Dermis blood vessel endothelial cell (primary cell): ENCODE measurements around the gene GPR35. TPM values are rescaled to one million over a fixed set of nuclear protein-coding genes. Genes with fewer than 3 reads are reported as not detected.

Experiments
- DNase-seq: peaks from one replicate; pipeline ENCODE4 v3.0.0; 2010
- total RNA-seq: library from RNA; depleted of rRNA; stranded (reverse); fragments of >200 nt; gene quantifications from 2 replicates; pipeline ENCODE4 v1.2.3, GENCODE V29; 2014

GPR35 gene
- total RNA-seq, 1 donor from 2014 or later = 0.85 TPM

DNA sequence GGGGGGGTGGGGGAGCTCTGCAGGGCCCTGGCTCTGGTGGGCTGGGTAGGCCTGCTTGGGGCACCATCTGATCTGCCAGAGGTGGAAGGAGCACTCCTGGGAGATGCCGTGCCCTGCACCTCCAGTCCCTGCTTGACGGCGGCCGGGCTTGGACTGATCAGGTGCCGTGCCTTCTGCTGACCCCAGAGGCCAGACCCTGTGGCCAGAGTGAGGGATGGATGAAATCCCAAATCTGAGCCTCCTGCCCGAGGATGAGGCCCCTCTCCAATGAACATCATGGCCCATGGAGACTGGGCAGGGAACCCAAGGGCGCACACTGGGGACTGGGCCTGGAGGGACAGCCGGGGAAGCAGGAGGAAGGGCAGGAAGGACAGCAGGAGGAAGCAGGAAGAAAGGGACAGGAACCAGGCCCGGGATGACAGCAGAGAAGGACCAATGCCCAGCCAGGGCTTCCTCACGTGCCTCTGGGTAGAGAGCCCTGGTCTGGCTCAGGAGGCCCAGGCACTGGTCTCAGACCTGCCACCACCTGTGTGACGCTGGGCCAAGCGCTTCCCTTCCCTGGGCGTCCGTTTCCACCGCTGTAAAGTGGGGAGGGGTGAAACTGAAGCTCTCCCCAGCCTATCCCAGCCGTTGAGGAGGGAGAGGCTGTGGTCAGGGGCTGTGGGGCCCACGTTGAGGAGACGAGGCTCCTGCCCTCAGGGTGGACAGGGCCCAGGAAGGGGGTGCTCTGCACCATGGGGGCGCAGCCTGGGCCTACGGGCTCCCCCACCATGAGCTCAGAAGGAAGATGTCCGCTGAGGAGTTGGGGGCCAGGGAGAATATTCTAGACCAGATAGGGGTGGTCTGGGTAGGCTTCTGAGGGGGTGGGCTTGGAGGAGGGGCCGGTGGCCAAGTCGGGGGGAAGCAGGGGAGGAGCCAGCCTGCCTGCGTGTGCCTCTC, 1.0 kb upstream of the GPR35 start:
- DNase-seq = no peak

DNA sequence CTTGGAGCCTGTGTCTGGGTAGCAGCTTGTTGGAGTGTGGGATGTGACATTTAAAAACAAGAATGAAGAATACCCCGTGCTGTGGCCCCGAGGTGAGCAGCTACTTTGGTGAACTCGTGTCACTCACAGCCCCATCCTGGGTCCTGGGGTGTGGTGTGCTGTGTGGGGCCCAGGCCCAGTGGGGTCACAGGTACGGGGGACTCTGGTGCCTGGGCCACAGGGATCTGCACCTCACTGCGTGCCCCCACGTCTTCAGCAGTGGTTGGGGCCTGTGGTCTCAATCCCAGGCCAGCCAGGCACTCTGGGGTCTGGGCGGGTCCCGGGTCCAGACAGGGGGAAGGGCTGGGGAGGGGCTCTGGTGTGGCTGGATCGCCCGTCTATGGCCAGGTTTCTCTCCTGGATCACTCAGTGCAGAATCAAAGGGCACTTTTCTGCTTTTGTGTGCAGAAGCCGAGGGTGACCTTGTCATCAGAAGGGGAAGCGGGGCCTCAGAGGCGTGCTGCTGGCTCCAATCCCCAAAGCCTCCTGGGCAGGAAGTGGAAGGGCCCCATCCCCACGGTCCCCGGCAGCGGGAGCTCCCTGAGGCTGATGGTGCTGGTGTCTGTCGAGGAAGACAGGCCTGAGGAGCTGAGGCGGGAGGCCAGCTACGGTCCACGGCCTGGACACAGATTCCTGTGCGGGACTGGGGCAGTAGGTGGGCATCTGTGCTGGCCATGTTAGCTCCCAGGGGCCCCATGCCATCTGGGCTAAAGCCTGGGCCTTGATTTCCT, 1.4 kb downstream of the GPR35 start:
- no peak for DNase-seq

DNA sequence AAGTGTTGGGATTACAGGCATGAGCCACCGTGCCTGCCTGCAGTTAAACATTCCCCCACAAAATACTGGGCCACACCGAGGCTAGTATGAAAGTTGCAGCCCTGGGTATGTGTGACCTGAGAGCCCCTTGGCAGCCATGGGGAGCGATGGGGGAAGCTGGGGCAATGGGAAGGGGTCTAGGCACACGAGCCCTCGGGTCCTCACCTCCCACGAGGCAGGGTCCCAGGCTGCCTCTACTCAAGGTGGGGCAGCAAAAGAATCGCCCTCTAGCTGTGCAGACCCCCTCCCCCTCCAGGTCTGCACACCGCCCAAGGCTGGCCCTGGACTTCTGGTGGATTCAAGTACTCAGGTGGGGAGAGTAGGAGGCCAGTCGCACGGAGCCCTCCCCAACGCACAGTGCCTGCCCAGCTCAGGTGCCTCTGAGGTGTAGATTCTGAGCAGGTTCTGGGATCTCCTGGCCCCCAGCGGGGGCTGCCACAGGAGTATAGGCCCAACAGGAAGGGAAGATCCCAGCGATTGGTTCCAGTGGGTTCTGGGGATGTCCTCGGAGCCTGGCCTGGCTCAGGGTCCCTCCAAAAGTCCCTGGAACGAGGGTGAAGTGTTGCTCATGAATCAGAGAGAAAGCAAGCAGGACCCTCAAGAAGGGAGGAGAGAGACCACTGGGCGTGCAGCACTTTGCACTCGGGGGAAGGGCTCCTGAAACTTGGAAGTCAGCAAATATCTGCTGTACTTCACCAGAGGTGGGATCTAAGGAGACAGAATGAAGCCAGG, 2.6 kb downstream of the GPR35 start:
- no peak for DNase-seq

DNA sequence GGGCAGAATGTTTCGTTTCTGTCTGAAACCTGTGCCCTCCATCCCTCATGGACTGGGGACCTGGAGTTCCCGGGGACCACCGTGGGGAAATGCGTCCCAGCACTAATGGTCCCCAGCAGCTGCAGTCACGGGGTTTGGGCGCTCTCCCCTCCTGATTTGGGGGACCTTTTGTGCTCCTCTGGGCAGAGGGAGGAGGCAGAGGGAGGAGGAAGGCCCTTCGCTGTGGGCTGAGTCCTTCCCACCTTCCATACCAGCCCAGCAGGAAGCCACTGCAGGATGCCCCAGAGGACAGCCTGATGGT, 3.2 kb downstream of the GPR35 start:
- no peak for DNase-seq

DNA sequence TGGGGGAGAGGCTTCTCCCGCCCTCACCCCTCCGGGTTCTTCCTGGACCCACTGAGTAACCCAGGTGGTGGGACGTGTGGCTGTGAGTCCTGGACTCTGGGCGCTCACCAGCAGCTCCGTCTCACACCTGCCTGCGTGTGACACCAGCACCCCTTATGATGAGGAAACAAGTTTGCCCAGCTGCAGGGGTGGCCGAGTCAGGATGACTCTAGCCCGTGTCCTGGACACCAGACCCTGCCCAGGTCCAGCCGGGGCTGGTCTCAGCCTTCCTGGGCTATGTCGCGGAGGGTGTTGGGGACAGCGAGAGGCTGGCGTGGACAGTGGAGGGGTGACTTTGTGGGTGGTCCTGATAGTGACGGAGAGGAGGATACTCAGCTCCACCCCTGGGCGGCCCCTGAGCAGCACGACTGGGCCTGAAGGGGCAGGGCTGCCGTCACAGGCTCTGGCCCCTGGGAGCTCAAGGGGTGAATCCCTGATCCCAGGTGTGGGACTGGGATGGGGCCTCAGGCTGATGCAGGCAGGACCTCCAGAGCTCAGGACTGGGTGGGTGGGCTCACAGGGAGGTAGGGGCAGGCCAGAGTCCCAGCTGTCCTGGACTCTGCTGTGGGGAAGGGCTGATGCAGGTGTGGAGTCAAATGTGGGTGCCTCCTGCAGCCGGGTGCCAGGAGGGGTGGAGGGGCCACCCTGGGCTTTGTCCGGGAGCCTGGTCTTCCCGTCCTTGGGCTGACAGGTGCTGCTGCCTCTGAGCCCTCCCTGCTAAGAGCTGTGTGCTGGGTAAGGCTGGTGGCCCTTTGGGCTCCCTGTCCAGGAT, 3.7 kb downstream of the GPR35 start:
- DNase-seq = no peak

DNA sequence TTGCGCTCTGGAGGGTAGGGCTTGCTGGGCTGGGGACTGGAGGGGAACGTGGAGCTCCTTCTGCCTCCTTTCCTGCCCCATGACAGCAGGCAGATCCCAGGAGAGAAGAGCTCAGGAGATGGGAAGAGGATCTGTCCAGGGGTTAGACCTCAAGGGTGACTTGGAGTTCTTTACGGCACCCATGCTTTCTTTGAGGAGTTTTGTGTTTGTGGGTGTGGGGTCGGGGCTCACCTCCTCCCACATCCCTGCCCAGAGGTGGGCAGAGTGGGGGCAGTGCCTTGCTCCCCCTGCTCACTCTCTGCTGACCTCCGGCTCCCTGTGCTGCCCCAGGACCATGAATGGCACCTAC, 4.3 kb downstream of the GPR35 start:
- DNase-seq = no peak

DNA sequence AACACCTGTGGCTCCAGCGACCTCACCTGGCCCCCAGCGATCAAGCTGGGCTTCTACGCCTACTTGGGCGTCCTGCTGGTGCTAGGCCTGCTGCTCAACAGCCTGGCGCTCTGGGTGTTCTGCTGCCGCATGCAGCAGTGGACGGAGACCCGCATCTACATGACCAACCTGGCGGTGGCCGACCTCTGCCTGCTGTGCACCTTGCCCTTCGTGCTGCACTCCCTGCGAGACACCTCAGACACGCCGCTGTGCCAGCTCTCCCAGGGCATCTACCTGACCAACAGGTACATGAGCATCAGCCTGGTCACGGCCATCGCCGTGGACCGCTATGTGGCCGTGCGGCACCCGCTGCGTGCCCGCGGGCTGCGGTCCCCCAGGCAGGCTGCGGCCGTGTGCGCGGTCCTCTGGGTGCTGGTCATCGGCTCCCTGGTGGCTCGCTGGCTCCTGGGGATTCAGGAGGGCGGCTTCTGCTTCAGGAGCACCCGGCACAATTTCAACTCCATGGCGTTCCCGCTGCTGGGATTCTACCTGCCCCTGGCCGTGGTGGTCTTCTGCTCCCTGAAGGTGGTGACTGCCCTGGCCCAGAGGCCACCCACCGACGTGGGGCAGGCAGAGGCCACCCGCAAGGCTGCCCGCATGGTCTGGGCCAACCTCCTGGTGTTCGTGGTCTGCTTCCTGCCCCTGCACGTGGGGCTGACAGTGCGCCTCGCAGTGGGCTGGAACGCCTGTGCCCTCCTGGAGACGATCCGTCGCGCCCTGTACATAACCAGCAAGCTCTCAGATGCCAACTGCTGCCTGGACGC, 4.9 kb downstream of the GPR35 start:
- DNase-seq = no peak

DNA sequence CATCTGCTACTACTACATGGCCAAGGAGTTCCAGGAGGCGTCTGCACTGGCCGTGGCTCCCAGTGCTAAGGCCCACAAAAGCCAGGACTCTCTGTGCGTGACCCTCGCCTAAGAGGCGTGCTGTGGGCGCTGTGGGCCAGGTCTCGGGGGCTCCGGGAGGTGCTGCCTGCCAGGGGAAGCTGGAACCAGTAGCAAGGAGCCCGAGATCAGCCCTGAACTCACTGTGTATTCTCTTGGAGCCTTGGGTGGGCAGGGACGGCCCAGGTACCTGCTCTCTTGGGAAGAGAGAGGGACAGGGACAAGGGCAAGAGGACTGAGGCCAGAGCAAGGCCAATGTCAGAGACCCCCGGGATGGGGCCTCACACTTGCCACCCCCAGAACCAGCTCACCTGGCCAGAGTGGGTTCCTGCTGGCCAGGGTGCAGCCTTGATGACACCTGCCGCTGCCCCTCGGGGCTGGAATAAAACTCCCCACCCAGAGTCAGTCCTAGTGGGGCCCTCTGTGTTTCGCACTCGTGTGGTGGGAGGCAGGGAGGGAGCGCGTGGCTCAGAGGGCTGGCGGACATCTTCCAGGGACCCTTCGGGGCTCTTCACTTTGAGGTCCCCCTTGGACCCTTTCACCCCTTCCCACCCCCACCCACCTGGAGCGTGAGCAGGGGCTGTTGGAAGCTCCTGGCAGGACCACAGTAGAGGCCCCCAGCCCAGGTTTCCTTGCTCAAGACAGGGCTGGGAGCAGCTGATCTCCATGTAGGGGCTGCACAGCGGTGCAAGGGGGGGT, 5.7 kb downstream of the GPR35 start:
- DNase-seq = no peak

DNA sequence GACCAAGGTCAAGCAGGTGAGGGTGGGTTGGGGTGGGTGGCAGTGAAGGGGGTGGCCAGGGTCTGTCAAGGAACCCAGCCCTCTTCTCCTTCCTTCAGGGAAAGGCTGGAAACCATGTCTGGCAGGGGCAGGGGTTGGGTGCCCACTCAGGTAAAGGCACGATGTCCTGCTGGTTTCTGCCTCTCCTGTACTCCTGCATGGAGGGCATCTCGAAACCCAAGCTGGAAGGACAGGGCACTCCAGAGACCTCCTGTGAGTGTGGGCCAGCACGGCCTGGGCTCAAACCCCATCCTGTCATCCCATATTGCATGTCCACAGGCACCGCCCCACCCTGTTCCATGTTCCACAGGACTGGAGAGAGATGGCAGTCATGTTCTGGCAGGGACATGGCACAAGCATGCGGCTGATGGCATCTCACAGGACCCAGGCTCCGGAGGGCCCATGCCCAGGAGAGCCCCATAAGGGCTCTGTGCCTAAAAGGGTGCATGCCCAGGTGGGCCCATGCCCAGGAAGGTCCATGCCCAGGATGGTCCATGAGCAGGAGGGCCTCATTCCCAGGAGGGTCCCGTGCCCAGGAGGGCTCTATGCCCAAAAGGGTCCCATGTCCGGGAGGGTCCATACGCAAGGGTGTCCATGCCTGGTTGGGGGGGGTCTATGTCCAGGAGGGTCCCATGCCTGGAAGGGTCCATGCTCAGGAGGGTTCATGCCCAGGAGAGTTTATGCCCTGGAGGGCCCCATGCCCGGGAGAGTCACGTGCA, 6.4 kb downstream of the GPR35 start:
- no peak for DNase-seq

DNA sequence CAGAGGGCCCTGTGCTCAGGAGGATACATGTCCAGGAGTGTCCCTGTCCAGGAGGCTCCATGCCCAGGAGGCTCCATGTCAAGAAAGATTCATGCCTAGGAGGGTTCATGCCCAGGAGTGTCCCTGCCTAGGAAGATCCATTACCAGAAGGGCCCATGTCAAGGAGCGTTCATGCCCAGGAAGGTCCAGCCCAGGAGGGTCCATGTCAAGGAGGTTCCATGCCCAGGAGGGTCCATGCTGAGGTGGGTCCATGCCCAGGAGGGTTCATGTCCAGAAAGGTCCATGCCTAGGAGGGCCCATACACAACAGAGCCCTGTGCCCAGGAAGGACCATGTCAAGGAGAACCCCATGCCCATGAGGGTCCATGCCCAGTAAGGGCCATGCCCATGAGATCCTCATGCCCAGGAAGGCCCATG, 7.0 kb downstream of the GPR35 start:
- no peak for DNase-seq

DNA sequence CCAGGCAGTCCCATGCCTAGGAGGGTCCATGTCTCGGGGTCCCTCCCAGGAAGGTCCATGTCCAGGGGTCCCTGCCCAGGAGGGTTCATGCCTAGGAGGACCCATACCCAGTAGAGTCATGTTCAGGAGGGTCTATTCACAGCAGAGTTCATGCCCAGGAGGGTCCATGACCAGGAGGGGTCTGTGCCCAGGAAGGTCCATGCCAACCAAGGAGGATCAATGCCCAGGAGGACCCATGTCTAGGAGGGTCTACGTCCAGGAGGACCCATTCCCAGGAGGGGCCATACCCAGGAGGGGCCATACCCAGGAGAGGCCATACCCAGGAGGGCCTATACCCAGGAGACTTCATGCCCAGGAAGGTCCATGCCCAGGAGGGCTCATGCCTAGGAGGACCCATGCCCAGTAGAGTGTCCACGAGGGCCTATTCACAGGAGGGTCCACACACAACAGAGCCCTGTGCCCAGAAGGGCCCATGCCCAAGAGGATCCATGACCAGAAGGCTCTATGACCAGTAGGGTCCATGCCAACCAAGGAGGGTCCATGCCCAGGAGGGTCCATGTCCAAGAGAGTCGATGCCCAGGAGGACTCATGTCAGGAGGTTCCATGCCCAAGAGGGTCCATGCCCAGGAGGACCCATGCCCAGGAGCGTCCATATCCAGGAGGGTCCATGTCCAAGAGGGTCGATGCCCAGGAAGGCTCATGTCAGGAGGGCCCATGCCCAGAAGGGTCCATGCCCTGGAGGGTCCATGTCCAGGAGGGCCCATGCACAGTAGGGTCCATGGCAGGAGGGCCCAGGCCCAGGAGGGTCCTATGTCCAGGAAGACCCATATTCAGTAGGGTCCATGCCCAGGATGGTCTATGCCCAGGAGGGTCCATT, 10.1 kb downstream of the GPR35 start:
- no peak for DNase-seq

DNA sequence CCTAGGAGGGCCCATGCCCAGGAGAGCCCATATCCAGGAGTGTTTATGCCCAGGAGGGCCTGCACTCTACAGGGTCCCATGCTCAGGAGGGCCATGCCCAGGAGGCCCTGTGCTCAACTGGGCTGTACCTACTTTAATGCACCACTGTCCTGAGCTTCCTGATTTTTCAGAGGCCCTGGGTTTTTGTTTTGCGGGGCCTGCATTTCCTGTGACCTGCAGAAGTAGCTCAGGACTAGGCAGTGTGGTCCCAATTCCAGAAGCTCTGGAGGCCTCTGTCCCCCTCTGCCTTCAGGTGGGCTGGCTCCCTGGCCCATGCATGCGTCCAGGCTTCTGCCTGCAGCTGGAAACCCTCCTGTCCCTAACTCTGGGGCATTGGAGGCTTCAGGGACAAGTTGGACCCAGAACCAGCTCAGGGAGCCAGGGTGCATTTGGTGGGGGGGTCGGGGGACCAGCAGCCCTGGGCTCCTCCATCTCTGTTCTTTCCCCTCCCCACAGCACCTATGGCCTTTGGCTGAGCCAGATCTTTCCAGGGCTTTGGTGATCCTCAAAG, 10.8 kb downstream of the GPR35 start:
- no peak for DNase-seq

DNA sequence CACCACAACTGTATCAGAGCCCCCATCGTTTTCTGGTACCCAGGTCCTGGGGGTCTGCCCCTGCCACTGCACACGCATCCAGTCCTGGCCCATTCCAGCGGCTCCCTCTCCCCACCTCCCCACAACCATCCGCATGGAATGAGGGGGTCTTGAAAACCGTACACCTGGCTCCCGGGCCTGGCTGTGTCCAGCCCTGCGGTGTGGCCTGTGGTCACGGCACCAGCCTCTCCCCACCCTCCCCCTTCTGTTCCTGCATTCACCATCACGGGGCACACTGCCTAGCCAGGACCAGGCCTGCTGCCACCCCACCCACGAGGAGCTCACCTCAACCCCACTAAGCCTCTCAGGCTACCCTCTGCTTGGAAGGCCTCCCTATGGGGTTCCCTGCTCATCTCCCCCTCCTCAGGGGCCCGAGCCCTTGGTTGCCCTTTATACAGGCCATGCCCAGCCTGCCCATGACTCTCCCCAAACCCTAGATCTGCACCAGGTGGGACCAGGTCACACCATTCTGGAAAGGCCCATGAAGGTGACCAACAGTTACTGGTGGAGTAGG, 11.4 kb downstream of the GPR35 start:
- no peak for DNase-seq

DNA sequence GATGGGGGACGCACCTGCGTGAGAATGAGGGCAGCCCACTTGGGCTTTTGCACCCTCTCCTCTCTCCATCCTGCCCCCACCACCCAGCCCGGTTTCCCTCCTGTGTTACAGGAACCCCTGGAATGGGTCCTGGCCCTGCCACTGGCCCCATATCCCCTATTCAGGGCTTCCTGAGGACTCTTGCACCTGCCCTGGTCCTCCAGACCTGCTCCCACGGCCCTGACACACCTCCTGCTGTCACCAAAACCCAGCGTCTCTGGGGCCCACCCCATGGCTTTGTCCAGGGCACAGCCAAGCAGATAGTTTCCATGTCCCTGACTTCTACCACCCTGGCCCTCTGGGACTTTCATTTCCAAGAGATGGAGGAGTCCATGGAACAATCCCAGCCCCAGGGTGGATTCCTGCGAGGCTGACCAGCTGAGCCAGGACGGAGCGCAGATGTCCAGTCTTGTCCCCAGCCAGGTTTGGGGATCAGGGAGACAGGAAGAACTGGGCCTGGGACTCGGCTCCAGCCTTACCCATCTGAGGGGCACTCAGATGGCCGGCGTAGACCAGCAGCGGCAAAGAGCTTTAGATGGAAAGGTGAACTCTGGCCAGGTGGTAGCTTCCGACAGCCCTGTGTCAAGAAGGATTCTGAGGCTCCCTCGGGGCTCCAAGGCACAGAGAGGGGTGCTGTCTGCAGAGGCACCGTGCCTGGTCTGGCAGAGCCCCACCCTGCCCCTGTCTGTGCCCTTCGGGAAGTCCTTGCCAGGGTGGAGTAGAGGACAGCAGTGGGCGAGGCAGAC, 12.0 kb downstream of the GPR35 start:
- DNase-seq = no peak

DNA sequence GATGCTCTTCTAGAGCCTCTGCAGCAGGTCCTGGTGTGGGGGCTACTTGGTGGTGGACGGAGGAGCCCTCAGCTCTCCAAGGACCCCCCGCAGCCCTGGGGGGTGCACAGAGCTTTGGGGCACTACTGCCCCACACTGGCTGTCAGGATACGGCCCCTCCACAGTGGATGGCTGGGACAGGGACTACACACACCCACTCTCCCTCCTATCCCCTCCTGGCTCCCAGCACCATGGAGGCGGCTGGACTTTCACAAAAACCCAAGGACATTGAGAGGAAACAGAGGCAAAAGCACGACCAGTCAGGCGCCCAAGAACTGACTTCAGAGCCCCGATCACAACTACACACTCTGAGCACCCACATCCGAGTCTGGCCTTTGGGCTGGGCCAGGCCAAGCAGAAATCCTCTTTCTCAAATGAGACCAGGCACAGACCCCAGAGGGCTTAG, 12.6 kb downstream of the GPR35 start:
- no peak for DNase-seq

DNA sequence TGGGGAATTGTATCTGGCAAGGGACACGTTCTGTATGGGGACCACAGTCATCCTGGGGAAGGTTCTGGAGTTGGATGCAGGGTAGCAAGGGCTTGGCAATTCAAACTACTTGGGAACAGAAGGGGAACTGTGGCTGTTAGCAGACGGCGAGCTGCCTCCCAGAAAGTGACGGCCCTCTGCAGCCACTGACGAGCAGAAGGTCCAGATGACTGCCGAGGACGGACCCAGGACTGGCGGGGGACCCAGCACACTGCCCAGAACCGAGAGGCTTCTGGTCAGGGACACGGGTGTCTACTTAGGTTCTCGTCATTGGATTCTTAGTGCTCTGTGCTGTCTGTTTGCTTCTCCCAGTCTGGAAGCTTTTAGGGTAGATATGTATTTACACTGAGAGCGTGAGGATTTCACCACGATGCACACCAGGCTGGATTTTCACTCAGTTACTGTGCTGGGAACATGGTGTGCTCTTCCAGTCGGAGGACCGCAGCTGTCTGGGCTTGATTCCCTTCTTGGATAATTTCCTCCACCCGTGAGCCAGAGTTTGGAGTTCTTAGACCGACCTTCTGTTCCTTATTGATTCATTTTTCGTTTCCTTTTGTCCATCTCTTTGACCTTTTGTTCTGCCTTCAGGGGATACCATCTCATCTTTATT, 13.4 kb downstream of the GPR35 start:
- DNase-seq = no peak

DNA sequence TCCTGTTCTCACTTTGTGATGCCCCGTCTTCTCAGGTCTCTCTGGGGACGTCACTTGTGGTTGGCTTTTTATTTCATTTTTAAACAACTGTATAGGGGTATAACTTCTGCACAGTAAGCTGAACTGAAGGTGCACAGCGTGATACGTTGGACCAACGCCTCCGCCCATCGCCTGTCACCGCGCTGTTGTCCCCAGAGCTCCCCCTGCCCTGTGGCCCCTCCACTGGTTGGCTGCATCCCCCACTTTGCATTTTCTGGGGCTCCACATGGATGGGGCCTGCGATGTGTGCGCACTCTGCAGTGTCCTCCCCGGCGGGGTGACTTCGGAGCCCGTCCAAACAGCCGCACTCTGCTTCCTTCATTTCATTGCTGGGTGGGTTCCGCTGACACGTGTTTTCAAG, 14.3 kb downstream of the GPR35 start:
- DNase-seq = no peak
